IPS-NIHi7 (cell line): ENCODE measurements around the gene ZC2HC1C.

ENCODE experiments used
- DNase-seq: peaks from one replicate; pipeline ENCODE4 v3.0.0; 2012; ENCODE audit warnings: mixed read lengths; ENCODE audit errors: extremely low spot score

Gene ZC2HC1C

DNA sequence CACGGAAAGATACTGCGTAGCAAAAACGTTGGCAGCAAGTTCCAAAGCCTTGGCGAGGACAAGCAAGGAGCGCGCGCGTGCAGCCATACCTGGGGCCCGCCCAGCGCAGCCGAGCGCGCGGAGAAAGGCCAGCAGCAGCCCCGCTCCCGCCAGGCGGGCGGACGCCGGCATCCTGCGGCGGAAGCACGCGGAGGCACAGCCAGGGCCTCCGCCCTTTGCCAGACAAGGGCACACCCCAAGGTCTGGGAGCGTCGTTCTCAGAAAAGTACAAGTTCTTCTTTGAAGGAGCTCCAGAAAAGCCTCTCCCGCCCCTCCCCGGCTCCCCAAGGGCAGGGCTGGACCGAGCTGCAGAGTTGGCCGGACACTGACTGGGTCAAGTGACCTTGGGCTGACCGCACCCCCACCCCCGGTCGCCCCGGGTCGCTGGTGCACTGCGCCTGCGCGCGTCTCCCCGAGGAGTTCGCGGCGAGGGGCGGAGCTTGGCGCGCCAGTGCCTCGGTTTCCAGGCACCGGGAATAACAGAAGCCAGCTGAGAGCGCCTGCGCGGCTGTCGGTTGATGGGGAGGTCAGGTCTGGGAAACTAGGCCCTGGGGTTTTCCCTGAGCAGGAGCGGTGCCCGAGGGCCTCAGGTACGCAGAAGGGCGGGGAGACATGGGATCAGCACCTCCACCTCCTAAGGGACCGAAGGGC is at the start of gene ZC2HC1C:
Gene ZC2HC1C, plus strand, starts transcription at position 521 of the 690 bp plus-strand sequence. CDS start 933 bp downstream, outside the sequence.
- DNase-seq: peak; percentile 95

DNA sequence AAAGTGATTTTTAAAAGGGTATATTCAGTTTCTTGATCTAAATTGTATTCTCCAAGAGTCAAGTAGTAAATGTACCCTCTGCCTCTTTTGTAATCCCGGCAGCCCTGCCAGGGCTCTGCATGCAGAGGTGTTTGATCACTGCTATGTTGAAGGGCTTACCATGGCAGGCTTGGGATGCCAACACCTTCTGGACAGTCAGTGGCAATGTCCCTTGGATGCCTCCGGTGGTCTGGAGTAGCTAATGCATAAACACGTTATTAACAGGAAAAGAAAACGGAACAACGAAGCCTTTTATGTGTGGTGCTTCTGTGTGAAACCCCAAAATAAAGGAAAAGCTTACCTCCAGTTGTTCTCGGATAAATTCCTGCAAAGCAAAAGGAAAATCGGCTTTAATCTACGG is 46.8 kb upstream of the ZC2HC1C start:
- DNase-seq: peak; percentile 61

GRCh38 chr14:75023108-75023507 is 46.3 kb upstream of the ZC2HC1C start:
- DNase-seq: no peak

DNA sequence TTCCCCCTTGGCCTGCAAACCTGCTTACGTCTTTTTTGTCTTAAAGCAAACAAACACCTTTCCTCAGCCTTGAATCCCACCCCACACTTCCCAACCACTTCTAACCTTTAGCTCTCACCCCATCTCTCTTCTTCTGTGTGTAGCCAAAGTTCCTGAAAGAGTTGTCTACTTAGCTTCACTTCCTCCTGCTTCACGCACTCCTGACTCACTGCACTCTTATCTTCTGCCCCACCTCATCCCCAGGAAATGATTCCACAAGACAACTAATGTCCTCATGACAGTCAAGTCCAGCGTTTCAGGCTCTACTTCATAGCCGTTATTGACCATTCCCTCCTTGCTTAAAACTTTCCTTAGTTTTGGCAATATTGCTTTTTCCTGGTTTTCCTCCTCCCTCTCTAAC is 44.4 kb upstream of the ZC2HC1C start:
- no peak for DNase-seq

- DNase-seq: no peak
These were observed 43.6 kb upstream of the ZC2HC1C start for GRCh38 chr14:75025876-75026275.

- DNase-seq: no peak
These were observed 39.3 kb upstream of the ZC2HC1C start for GRCh38 chr14:75030147-75030546.

DNA sequence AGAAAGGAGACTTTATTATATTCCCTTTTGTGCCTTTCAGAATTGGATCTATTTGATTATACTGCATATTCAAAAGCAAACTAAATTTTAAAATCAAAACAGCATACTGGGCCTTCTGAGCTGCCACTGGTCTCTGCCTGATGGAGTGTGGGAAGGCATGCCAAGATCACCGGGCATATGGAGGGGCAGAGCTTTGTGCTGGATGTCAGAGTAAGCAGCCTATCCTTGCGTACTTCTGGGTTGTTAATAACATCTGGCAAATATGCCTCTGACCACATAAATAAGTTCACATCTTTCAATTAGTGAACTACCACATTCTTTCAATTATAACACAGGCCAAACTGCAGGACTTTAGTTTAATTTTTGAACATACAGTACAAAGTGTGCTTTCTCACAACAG is 36.5 kb upstream of the ZC2HC1C start:
- DNase-seq: no peak

- no peak for DNase-seq
These were observed 28.9 kb upstream of the ZC2HC1C start for GRCh38 chr14:75040507-75040906.

DNA sequence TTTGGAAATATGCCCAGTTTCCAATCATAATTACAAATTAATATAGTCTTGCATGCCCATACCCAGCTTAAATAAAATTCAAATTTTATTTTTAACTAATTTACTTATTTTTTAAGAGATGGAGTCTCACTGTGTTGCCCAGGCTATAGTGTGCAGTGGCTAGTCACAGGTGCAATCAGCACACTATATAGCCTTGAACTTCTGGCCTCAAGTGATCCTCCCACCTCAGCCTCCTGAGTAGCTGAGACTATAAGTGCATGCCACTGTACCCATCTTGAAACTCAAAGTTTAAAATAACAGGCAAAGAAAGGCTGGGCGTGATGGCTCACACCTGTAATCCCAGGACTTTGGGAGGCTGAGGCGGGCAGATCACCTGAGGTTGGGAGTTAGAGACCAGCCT is 28.5 kb upstream of the ZC2HC1C start:
- no peak for DNase-seq

DNA sequence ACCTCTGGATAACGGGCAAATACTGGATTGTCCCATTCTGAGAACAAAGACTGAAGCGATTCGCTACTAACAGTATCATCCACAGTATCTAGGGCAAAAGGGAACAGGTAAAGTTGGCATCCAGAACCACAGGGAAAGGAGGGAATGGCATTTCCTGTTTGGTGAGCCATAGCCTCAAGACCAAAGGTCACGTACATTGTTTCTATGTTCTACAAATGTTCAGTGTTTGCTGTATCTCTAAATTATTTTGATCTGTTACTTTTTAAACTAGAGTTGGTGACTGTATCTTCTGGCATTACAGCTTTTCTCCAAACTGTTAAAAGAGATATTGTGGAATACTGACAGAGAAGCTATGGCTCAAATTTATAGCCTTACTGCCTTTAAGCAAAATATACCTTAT is 27.8 kb upstream of the ZC2HC1C start:
- DNase-seq: no peak

DNA sequence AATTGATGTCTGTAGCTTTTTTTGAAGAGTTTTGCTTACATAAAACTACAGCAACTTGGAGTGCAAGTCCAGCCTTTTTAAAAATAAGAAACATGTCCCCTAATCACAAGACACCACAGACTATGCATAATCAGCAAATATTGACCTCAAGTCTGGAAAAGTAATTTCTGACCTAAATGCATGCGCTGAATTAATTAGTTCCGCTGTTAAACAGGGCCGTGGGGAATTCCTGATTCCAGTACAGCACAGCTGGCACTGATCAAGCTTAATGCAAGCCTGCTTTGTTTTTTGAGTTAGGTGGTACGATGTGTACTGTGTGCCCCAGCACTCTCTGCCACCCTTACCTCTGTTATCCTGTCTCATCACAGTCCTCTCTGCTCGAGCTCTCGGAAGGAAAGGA is 27.4 kb upstream of the ZC2HC1C start:
- no peak for DNase-seq

GRCh38 chr14:75044322-75044721 is 25.1 kb upstream of the ZC2HC1C start:
- no peak for DNase-seq

DNA sequence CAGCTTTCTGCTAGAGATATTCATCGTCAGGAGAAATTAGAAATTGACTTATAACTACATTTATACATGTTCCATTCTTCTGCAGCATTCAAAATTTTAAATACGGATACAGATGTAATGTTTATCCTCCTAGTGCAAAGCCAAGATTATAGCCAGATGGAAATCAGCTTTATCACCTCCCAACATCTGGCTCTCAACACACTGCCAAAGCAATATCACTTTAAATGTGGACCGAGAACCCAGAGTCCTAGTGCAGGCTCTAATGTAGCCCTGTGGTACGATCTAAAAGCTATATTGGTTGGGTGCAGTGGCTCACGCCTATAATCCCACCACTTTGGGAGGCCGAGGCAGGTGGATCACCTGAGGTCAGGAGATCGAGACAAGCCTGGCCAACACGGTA is 24.7 kb upstream of the ZC2HC1C start:
- no peak for DNase-seq

GRCh38 chr14:75046275-75046674 is 23.2 kb upstream of the ZC2HC1C start:
- no peak for DNase-seq

DNA sequence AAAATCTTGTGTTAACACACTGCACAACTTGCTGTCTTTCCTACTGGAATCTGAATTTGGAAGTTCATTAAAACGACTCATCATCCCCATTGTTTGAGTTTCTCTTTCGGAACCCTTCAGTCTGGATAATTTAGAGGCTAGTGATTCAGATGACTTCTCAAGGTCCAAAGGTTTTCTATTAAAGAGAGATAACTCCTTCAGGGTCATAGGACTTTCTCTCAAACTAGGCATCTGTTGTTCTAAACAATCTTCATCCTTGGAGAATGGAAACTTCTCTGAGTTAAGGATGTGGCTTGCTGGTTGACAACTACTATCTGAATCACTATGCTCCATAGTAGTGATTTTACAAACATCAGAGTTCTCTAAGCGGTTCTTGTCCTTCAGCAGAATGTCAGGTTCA is 22.5 kb upstream of the ZC2HC1C start:
- DNase-seq: no peak

DNA sequence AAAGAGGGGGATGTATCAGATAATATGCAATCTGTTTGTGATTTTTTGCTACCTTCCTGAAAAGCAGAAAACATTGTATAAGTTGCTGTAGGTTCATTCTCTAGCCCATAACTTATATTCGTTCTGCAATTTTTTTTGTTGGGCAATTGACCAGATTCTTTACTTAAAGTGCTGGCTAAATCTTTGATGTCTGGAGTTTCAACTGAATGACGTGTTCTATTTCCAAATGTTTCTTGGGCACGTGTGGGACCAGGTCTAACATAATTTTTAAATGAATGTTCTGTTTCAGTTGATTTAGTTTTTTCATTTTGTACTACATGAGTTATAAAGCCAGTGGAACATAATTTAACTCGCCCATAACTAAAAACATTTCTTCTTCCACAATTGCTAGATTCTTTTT is 21.9 kb upstream of the ZC2HC1C start:
- no peak for DNase-seq

DNA sequence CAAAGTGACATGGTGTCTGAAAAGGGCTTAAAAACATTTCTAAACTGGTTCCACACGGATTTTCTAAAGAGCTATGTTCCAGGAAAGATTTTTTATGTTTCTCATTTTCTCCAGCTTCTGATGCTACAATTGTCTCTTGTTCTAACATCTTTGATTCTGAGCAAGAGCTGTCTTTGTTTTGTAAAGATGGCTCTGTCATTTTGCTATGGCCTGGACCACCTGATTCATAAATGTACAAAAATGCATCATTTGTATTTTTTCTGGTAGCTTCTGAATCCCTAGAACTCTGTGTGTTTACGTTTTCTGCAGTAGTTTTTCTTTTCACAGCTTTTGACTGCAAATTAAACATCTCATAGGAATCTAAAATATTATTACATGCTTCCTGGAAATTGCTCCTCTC is 21.3 kb upstream of the ZC2HC1C start:
- no peak for DNase-seq

DNA sequence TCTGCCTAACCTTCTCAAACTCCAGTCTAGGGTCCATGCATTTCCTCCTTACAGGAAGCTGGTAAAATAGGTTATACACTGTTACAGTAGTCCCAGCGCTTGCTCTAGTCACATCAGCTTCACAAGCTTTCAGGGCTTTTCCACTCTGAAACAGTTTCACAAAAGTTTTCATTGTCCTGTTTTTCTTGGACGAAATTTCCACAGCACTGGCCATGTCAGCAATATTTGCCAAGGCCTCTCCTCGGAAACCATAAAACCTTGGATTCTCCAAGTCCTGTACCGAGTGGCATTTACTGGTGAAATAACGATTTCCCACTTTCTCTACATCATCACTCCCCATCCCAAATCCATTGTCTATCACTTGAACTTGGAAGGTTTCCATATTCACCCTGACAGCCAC is 20.3 kb upstream of the ZC2HC1C start:
- no peak for DNase-seq

- no peak for DNase-seq
These were observed 19.7 kb upstream of the ZC2HC1C start for GRCh38 chr14:75049731-75050201.

GRCh38 chr14:75050852-75051555 is 18.4 kb upstream of the ZC2HC1C start, which contains the start of gene MLH3:
Gene MLH3, minus strand, starts transcription at chr14:75051467. Its CDS starts 1,812 bp downstream, at chr14:75049655.
- peak; percentile 97 for DNase-seq

- no peak for DNase-seq
These were observed 17.9 kb upstream of the ZC2HC1C start for GRCh38 chr14:75051556-75051899.

GRCh38 chr14:75053396-75054291 is 15.8 kb upstream of the ZC2HC1C start:
- DNase-seq: no peak
